IMR-90 (cell line): Measurements from ENCODE around the gene OGFR. TPM values are rescaled to one million over a fixed set of nuclear protein-coding genes. Genes with fewer than 3 reads are reported as not detected.

Experiments
- ATAC-seq: fragments of 200-7000 bp; cut with Tn5 transposase; 2 replicates; pipeline ENCODE4 v1.9.1; 2020; ENCODE audit warnings: low read depth, mild to moderate bottlenecking, moderate library complexity
- BruUV-seq: library from RNA; stranded (reverse); fragments of 400-500 nt; replicated peaks from 2 replicates; lab custom pipeline; 2021; lab: Mats Ljungman, UMichigan
- CTCF ChIA-PET: fragments of 300-600 bp; formaldehyde crosslinking; extraction: SDS; loops from one replicate; lab custom pipeline; 2021; ENCODE audit warnings: antibody characterized with exemption; lab: Yijun Ruan, JAX
- POLR2A ChIA-PET: fragments of 300-600 bp; sonication (Branson Sonifier 250); formaldehyde crosslinking; loops from one replicate; lab custom pipeline; 2022; ENCODE audit warnings: antibody characterized with exemption; ENCODE audit not compliant: unreplicated experiment; lab: Charles Lee
- DNase-seq: peaks from one replicate; pipeline ENCODE4 v3.0.0; 2013
- H2AFZ ChIP-seq: replicated peaks from 2 replicates; pipeline ENCODE3; 2013; ENCODE audit warnings: low read length, mild to moderate bottlenecking; ENCODE audit not compliant: poor library complexity
- H2AK5ac ChIP-seq: 2 replicates; pipeline ENCODE4 v1.6.1; 2013; ENCODE audit warnings: low read depth, low read length, inconsistent platforms
- H2AK9ac ChIP-seq: replicated peaks from 2 replicates; pipeline ENCODE3; 2013; ENCODE audit warnings: mild to moderate bottlenecking, low read depth, low read length, moderate library complexity; ENCODE audit not compliant: poor library complexity
- H2BK120ac ChIP-seq: 2 replicates; pipeline ENCODE4 v1.6.1; 2013; ENCODE audit warnings: low read depth, low read length, inconsistent platforms
- H2BK15ac ChIP-seq: 3 replicates; pipeline ENCODE4 v1.6.1; 2013; ENCODE audit warnings: low read depth, low read length, inconsistent platforms
- H2BK20ac ChIP-seq: 2 replicates; pipeline ENCODE4 v1.6.1; 2013; ENCODE audit warnings: low read depth, mild to moderate bottlenecking, inconsistent platforms, low read length, moderate library complexity
- H2BK5ac ChIP-seq: 2 replicates; pipeline ENCODE4 v1.6.1; 2013; ENCODE audit warnings: mild to moderate bottlenecking, low read depth, low read length, inconsistent platforms; ENCODE audit not compliant: poor library complexity, severe bottlenecking
- H3K14ac ChIP-seq: replicated peaks from 2 replicates; pipeline ENCODE4 v1.6.1; 2013; ENCODE audit warnings: low read depth, low read length, inconsistent platforms
- H3K18ac ChIP-seq: 2 replicates; pipeline ENCODE4 v1.6.1; 2013; ENCODE audit warnings: low read depth, low read length, control low read depth
- H3K23ac ChIP-seq: 2 replicates; pipeline ENCODE4 v1.6.1; 2013; ENCODE audit warnings: low read depth, low read length, inconsistent platforms
- H3K27ac ChIP-seq: 2 replicates; pipeline ENCODE4 v1.5.1; 2013; ENCODE audit warnings: mild to moderate bottlenecking, control low read depth, low read length; ENCODE audit not compliant: insufficient read depth
- H3K27me3 ChIP-seq: 2 replicates; pipeline ENCODE4 v1.6.1; 2013; ENCODE audit warnings: low read length; ENCODE audit not compliant: control insufficient read depth, insufficient read depth
- H3K36me3 ChIP-seq: 2 replicates; pipeline ENCODE4 v1.6.1; 2013; ENCODE audit warnings: low read length, mixed read lengths; ENCODE audit not compliant: control insufficient read depth, insufficient read depth
- H3K4ac ChIP-seq: 2 replicates; pipeline ENCODE4 v1.6.1; 2013; ENCODE audit warnings: low read depth, low read length, inconsistent platforms
- H3K4me1 ChIP-seq: 2 replicates; pipeline ENCODE4 v1.6.1; 2013; ENCODE audit warnings: low read length, mixed read lengths; ENCODE audit not compliant: control insufficient read depth, insufficient read depth
- H3K4me2 ChIP-seq: 2 replicates; pipeline ENCODE4 v1.6.1; 2013; ENCODE audit warnings: low read depth, mild to moderate bottlenecking, control low read depth, low read length, moderate library complexity
- H3K4me3 ChIP-seq: 2 replicates; pipeline ENCODE4 v1.5.1; 2013; ENCODE audit warnings: low read depth, mild to moderate bottlenecking, control low read depth, low read length, moderate library complexity; ENCODE audit not compliant: insufficient read depth
- H3K56ac ChIP-seq: 2 replicates; pipeline ENCODE4 v1.6.1; 2013; ENCODE audit warnings: low read length, inconsistent platforms; ENCODE audit not compliant: insufficient read depth; ENCODE audit errors: extremely low read depth
- H3K79me1 ChIP-seq, 2 experiments: 2 replicates each; pipeline ENCODE4 v1.6.1; 2013; ENCODE audit warnings: low read length in 2 of 2, inconsistent platforms in 1 of 2, low read depth in 1 of 2
- H3K9ac ChIP-seq: 2 replicates; pipeline ENCODE4 v1.6.1; 2013; ENCODE audit warnings: low read depth, low read length, control low read depth
- H3K9me1 ChIP-seq: 2 replicates; pipeline ENCODE4 v1.6.1; 2013; ENCODE audit warnings: low read length, inconsistent platforms; ENCODE audit not compliant: insufficient read depth
- H3K9me3 ChIP-seq: 2 replicates; pipeline ENCODE4 v1.6.1; 2013; ENCODE audit warnings: low read length; ENCODE audit not compliant: control insufficient read depth, insufficient read depth
- H4K20me1 ChIP-seq: 2 replicates; pipeline ENCODE4 v1.6.1; 2013; ENCODE audit warnings: low read length, inconsistent platforms; ENCODE audit not compliant: insufficient read depth
- H4K5ac ChIP-seq: 2 replicates; pipeline ENCODE4 v1.6.1; 2013; ENCODE audit warnings: mild to moderate bottlenecking, low read depth, low read length, control low read depth
- H4K8ac ChIP-seq, 2 experiments: 2 replicates each; pipeline ENCODE4 v1.6.1; 2013; ENCODE audit warnings: low read depth in 2 of 2, low read length in 2 of 2, control low read depth in 1 of 2, inconsistent platforms in 1 of 2
- H4K91ac ChIP-seq: 2 replicates; pipeline ENCODE4 v1.6.1; 2013; ENCODE audit warnings: low read depth, low read length, inconsistent platforms; ENCODE audit not compliant: insufficient read depth
- BHLHE40 ChIP-seq: fragments of 150-350 bp; IDR thresholded peaks from 2 replicates; pipeline ENCODE4 v1.6.1; 2016; ENCODE audit warnings: mild to moderate bottlenecking, low read depth, low read length
- CEBPB ChIP-seq: IDR thresholded peaks from 2 replicates; pipeline ENCODE4 v1.6.1; 2012; ENCODE audit warnings: low read depth, low read length, improper control_type of control experiment
- CHD1 ChIP-seq: IDR thresholded peaks from 2 replicates; pipeline ENCODE4 v1.6.1; 2012; ENCODE audit warnings: low read depth, low read length, improper control_type of control experiment
- CTCF ChIP-seq: conservative IDR thresholded peaks from 2 replicates; pipeline ENCODE4 v1.5.1; 2012; ENCODE audit warnings: mild to moderate bottlenecking, low read depth, low read length, improper control_type of control experiment
- ELK1 ChIP-seq: fragments of 150-350 bp; IDR thresholded peaks from 2 replicates; pipeline ENCODE4 v1.6.1; 2016; ENCODE audit warnings: low read depth, mild to moderate bottlenecking, low read length, moderate library complexity, borderline replicate concordance
- FOS ChIP-seq: fragments of 150-350 bp; IDR thresholded peaks from 2 replicates; pipeline ENCODE4 v1.6.1; 2016; ENCODE audit warnings: low read depth, low read length
- MAFK ChIP-seq: IDR thresholded peaks from 2 replicates; pipeline ENCODE4 v1.6.1; 2012; ENCODE audit warnings: low read depth, low read length, improper control_type of control experiment
- MXI1 ChIP-seq: IDR thresholded peaks from 2 replicates; pipeline ENCODE4 v1.6.1; 2012; ENCODE audit warnings: low read depth, mild to moderate bottlenecking, low read length, moderate library complexity, borderline replicate concordance
- NFE2L2 ChIP-seq: fragments of 150-350 bp; IDR thresholded peaks from 2 replicates; pipeline ENCODE4 v1.6.1; 2016; ENCODE audit warnings: low read depth, mild to moderate bottlenecking, low read length
- POLR2A ChIP-seq: IDR thresholded peaks from 2 replicates; pipeline ENCODE4 v1.6.1; 2012; ENCODE audit warnings: mild to moderate bottlenecking, low read depth, low read length
- RAD21 ChIP-seq: IDR thresholded peaks from 2 replicates; pipeline ENCODE4 v1.6.1; 2012; ENCODE audit warnings: low read length, improper control_type of control experiment
- RCOR1 ChIP-seq: IDR thresholded peaks from 2 replicates; pipeline ENCODE4 v1.6.1; 2012; ENCODE audit warnings: mild to moderate bottlenecking, low read length, improper control_type of control experiment; ENCODE audit not compliant: insufficient replicate concordance
- SMC3 ChIP-seq: fragments of 150-350 bp; IDR thresholded peaks from 2 replicates; pipeline ENCODE4 v1.6.1; 2016; ENCODE audit warnings: low read depth, mild to moderate bottlenecking, antibody characterized with exemption, low read length, moderate library complexity
- USF2 ChIP-seq: fragments of 150-350 bp; IDR thresholded peaks from 2 replicates; pipeline ENCODE4 v1.6.1; 2017; ENCODE audit warnings: mild to moderate bottlenecking, antibody characterized with exemption, low read length, low read depth
- WGBS, 2 experiments: methylation state at CpG; one replicate each; pipeline versions ENCODE4 v1.1.5 to v1.1.7; 2013; ENCODE audit warnings: missing lambda C conversion rate in 2 of 2; ENCODE audit not compliant: insufficient read length in 1 of 2; ENCODE audit errors: extremely low coverage in 2 of 2; 5-methylcytosine and 5-hydroxymethylcytosine counted together
- dilution Hi-C: fragments of 300-500 bp; cut with HindIII; formaldehyde crosslinking; loops from one replicate; pipeline ENCODE4 v1.14.3; 2018; ENCODE audit warnings: low sequenced_read_pairs; ENCODE audit not compliant: unreplicated experiment
- in situ Hi-C: fragments of 300-500 bp; cut with MboI; formaldehyde crosslinking; loops from 3 replicates; pipeline ENCODE4 v1.14.3; 2019; ENCODE audit warnings: low sequenced_read_pairs, inconsistent platforms, mixed read lengths
- intact Hi-C: fragments of 100-400 bp; cut with micrococcal nuclease; formaldehyde crosslinking; loops from 2 replicates; pipeline ENCODE4 v1.10.0; 2022
- polyA plus RNA-seq, 3 experiments: library from polyadenylated mRNA; depleted of rRNA; stranded (reverse); fragments of >200 nt; gene quantifications; 2 replicates each; pipeline ENCODE4 v1.2.3, GENCODE V29; 2012; ENCODE audit warnings: low replicate concordance in 1 of 3
- total RNA-seq: library from RNA; depleted of rRNA; stranded (reverse); fragments of >200 nt; gene quantifications from 2 replicates; pipeline ENCODE4 v1.2.3, GENCODE V29; 2012

The OGFR gene
- total and polyA plus RNA-seq, 2 of the 4 experiments (the other 2 are of a cell fraction), result 22.4 to 30.1 TPM

GRCh38 chr20:62800314-62801259 lies 4.0 kb upstream of the OGFR start:
- H2AK9ac ChIP-seq, result no peak overlapping the region
- H3K56ac ChIP-seq, result no peak overlapping the region
- CTCF ChIA-PET, result interaction anchor here (0.6 kb wide), 1 partner anchor 56 kb away, joined by 3 read pairs; no protein-coding TSS in a partner anchor
- no peak overlapping the region for H2BK5ac ChIP-seq
- dilution Hi-C loops (no loop called here), in situ Hi-C loops (no loop called here), intact Hi-C loops (no loop called here)
- no peak overlapping the region for H3K4me3 ChIP-seq
- no peak overlapping the region for H2AK5ac ChIP-seq
- H3K27ac ChIP-seq, result no peak overlapping the region
- H2BK15ac ChIP-seq, result no peak overlapping the region
- H3K9me3 ChIP-seq, result no peaks in the 10 kb centered on the region
- no peak overlapping the region for H2BK120ac ChIP-seq
- DNase-seq, result no peak
- WGBS, 2 experiments, result 89% methylated on average over 14 of the region's 26 CpGs; no CpG with 5 or more reads in 1 of the 2 experiments
- H3K4me2 ChIP-seq, result no peak overlapping the region
- H3K9me1 ChIP-seq, result no peaks in the 10 kb centered on the region
- H3K36me3 ChIP-seq, result peaks cover 32% of the 10 kb centered on the region
- H3K4ac ChIP-seq, result no peak overlapping the region
- no peak overlapping the region for H4K5ac ChIP-seq
- no peak overlapping the region for H4K8ac ChIP-seq
- POLR2A ChIA-PET, result interaction anchor here (0.6 kb wide), 1 partner anchor 708 kb away, joined by 11 read pairs; no protein-coding TSS in a partner anchor
- no TSS peak for BruUV-seq
- no peak overlapping the region for H4K91ac ChIP-seq
- no peak overlapping the region for H3K9ac ChIP-seq
- ATAC-seq, result no peak
- H3K79me1 ChIP-seq, result peaks cover 11 to 18% of the 10 kb centered on the region in 2 experiments
- peaks cover 14% of the 10 kb centered on the region for H4K20me1 ChIP-seq
- H3K14ac ChIP-seq, result no peak overlapping the region
- H3K23ac ChIP-seq, result no peak overlapping the region
- no peak overlapping the region for H2AFZ ChIP-seq
- H2BK20ac ChIP-seq, result no peak overlapping the region
- H3K27me3 ChIP-seq, result no peaks in the 10 kb centered on the region
- H3K4me1 ChIP-seq, result peaks cover 6% of the 10 kb centered on the region
- no peak overlapping the region for H3K18ac ChIP-seq
- no peak for TF ChIP-seq BHLHE40
- no peak for TF ChIP-seq CEBPB
- TF ChIP-seq NFE2L2, result no peak
- TF ChIP-seq FOS, result no peak
- no peak for TF ChIP-seq USF2
- TF ChIP-seq CTCF, result no peak
- TF ChIP-seq ELK1, result no peak
- no peak for TF ChIP-seq MXI1
- TF ChIP-seq MAFK, result no peak
- no peak for TF ChIP-seq CHD1
- no peak for TF ChIP-seq RAD21
- TF ChIP-seq POLR2A, result no peak
- no peak for TF ChIP-seq RCOR1
- no peak for TF ChIP-seq SMC3
